HG03060 (cell line): ENCODE data around the gene EIF2S3.
"Not testable (repeated sequence)": the region's sequence is repeated elsewhere in the genome, so short reads cannot be mapped to it uniquely, and the experiment has no call there.

Experiments used
- ATAC-seq: cut with Tn5 transposase; IDR thresholded peaks from one replicate; pipeline ENCODE4 v1.9.1; 2021; ENCODE audit warnings: low read depth, moderate number of reproducible peaks; ENCODE audit not compliant: unreplicated experiment

Gene EIF2S3

DNA sequence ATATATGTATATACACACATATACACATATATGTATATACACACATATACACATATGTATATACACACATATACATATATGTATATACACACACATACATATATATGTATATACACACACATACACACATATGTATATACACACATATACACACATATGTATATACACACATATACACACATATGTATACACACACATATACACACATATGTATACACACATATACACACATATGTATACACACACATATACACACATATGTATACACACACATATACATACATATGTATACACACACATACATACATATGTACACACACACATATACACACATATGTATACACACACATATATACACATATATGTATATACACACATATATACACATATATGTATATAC is 8.7 kb upstream of the EIF2S3 start:
- not testable (repeated sequence) for ATAC-seq

DNA sequence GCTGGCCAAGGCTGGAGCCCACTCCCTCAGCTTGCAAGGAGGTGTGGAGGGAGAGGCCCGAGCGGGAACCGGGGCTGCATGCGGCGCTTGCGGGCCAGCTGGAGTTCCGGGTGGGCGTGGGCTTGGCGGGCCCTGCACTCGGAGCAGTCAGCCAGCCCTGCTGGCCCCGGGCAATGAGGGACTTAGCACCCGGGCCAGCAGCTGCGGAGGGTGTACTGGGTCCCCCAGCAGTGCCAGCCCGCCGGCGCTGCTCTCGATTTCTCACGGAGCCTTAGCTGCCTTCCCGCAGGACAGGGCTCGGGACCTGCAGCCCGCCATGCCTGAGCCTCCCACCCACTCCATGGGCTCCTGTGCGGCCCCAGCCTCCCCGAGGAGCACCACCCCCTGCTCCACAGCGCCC is 5.1 kb upstream of the EIF2S3 start:
- not testable (repeated sequence) for ATAC-seq

DNA sequence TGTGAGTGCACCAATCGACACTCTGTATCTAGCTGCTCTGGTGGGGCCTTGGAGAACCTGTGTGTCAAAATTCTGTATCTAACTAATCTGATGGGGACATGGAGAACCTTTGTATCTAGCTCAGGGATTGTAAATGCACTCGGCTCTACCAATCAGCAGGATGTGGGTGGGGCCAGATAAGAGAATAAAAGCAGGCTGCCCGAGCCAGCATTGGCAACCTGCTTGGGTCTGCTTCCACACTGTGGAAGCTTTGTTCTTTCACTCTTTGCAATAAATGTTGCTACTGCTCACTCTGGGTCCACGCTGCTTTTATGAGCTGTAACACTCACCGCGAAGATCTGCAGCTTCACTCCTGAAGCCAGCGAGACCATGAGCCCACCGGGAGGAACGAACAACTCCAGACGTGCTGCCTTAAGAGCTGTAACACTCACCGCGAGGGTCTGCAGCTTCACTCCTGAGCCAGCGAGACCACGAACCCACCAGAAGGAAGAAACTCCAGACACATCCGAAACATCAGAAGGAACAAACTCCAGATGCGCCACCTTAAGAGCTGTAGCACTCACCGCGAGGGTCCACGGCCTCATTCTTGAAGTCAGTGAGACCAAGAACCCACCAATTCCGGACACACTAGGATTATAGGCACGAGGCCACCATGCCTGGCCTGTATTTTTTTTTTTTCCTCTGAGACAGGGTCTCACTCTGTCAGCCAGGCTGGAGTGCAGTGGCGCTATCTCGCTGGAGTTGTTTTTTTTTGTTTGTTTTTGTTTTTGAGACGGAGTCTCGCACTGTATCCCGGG is 4.0 kb upstream of the EIF2S3 start:
- ATAC-seq = not testable (repeated sequence)

DNA sequence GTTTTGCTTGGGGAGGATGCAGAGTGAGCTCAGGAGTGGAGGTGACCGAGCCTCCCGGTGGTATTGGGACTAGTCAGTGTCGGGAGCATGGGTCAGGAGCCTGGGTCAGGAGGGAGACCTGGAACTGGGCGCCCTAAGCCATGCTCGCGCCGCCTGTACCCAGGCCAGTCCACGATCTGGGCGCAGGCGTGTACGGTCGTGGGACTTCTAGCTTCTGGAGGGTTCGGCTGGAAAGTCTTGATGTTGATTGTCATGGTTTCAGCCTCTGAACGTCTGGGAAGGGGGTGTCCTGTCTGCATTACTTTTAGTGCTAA is 244 bp downstream of the EIF2S3 start:
- no peak for ATAC-seq

DNA sequence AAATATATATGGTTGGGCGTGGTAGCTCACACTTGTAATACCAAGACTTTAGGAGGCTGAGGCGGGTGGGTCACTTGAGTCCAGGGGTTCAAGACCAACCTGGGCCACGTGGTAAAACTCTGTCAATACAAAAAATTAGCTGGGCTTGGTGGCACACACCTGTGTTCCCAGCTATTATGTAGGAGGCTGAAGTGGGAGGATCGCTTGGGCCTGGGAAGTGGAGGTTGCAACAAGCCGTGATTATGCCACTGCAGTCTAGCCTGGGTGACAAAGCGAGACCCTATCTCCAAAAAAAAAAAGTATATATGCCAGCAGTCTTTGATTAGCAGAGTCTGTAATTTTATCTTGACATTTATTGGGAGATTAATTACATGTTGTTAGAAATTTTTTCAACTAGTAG is 8.7 kb downstream of the EIF2S3 start:
- ATAC-seq = no peak

DNA sequence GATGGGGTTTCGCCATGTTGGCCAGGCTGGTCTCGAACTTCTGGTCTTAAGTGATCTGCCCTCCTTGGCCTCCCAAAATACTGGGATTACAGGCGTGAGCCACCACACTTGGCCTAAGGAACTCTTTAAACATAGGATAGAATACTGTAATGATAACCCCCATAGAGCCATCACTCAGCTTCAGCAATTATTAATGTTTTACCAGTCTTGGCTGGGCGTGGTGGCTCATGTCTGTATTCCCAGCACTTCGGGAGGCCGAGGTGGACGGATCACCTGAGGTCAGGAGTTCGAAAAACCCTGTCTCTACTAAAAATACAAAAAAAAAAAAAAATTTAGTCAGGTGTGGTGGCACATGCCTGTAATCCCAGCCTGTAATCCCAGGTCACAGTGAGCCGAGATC is 15.1 kb downstream of the EIF2S3 start:
- no peak for ATAC-seq

GRCh38 chrX:24079411-24079810 is 24.7 kb downstream of the EIF2S3 start:
- ATAC-seq = no peak

DNA sequence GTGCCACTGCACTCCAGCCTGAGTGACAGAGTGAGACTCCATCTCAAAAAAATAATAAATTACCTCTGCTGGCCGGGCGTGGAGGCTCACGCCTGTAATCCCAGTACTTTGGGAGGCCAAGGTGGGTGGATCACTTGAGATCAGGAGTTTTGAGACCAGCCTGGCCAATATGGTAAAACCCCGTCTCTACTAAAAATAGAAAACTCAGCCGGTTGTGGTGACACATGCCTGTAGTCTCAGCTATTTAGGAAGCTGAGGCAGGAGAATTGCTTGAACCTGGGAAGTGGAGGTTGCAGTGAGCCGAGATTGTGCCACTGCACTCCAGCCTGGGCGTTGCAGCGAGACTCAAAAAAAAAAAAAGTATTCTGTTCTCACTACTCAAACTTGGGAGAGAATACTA is 25.5 kb downstream of the EIF2S3 start:
- not testable (repeated sequence) for ATAC-seq

- no peak for ATAC-seq
Observed at GRCh38 chrX:24080704-24081103, 25.9 kb downstream of the EIF2S3 start.

- no peak for ATAC-seq
Observed at GRCh38 chrX:24081661-24082154, 27.0 kb downstream of the EIF2S3 start.

- no peak for ATAC-seq
Observed at GRCh38 chrX:24082447-24082846, 27.7 kb downstream of the EIF2S3 start.

GRCh38 chrX:24085101-24085500 is 30.3 kb downstream of the EIF2S3 start:
- no peak for ATAC-seq

DNA sequence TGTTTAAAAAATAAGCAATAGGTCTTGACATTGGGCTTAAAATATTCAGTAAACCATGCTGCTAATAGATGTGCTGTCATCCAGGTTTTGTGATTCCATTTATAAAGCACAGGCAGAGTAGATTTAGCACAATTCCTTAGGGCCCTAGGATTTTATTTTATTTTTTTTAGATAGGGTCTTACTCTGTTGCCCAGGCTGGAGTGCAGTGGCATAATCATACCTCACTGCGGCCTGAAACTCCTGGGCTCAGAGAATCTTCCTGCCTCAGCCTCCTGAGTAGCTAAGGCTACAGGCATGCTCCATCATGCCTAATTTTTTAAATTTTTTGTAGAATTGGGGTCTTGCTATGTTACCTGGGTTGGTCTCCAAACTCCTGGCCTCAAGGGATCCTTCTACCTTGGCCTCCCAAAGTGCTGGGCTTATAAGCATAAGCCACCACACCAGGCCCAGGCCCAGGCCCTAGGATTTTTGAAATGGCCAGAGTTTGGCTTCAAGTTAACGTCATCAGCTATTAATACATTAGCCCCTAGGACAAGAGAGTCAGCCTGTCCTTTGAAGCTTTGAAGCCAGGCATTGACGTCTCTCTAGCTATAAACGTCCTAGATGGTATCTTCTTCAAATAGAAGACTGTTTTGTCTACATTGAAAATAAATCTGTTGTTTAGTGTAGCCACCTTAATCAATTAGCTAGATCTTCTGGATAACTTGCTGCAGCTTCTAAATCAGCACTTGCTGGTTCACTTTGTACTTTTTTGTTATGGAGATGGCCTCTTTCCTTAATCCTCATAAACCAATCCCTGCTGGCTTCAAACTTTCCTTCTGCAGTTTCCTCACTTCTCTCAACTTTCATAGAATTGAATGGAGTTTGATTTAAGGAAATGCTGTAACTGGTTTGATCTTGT is 35.8 kb downstream of the EIF2S3 start:
- no peak for ATAC-seq

- ATAC-seq = no peak
Observed at GRCh38 chrX:24093746-24094145, 39.0 kb downstream of the EIF2S3 start.

- ATAC-seq = no peak
Observed at GRCh38 chrX:24097741-24098260, 43.0 kb downstream of the EIF2S3 start.

DNA sequence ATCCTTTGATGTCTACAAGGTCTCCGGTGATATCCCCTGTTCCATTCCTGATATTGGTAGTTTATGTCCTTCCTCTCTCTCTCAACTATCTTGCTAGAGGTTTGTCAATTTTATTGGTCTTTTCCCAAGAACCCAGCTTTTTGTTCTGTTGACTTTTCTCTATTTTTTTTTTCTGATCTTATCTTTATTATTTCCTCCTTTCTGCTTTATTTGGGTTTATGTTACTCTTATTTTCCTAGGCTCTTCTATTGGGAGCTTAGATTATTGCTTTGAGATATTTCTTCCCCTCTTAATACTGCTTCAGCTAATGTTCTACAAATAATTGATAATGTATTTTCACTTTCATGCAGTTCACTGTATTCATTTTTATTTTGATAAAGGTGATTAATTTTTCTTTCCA is 44.2 kb downstream of the EIF2S3 start:
- no peak for ATAC-seq

GRCh38 chrX:24099394-24099793 is 44.6 kb downstream of the EIF2S3 start:
- no peak for ATAC-seq

- no peak for ATAC-seq
Observed at GRCh38 chrX:24100713-24101112, 46.0 kb downstream of the EIF2S3 start.

GRCh38 chrX:24110069-24110468 is 55.3 kb downstream of the EIF2S3 start:
- no peak for ATAC-seq

DNA sequence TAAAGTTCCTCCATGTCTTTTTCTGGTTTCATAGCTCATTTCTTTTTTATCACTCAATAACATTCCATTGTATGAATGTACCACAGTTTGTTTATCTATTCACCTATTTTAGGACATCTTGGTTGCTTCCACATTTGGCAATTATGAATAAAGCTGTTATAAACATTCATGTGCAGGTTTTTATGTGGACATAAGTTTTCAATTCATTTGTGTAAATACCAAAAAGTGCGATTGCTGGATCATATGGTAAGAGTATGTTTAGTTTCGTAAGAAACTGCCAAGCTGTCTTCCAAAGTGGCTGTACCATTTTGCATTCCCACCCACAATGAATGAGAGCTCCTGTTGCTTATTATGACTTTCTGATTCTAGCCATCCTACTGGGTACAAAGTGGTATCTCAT is 58.4 kb downstream of the EIF2S3 start:
- no peak for ATAC-seq

GRCh38 chrX:24117258-24117657 is 62.5 kb downstream of the EIF2S3 start:
- ATAC-seq = no peak
